Gastroesophageal sphincter (tissue), 4 donors: ENCODE data around the gene SEC31B. TPM values are rescaled to one million over a fixed set of nuclear protein-coding genes. Genes with fewer than 3 reads are reported as not detected.

Experiments
- ATAC-seq: fragments of 150-250 bp; one replicate; pipeline ENCODE4 v1.9.1; 2016; ENCODE audit warnings: mild to moderate bottlenecking, moderate library complexity
- H3K27ac ChIP-seq, 4 donors: fragments of 200-600 bp; sonication (generic) in 3 of 4; 1 replicate in 3 of 4; 2 replicates in 1 of 4; pipeline ENCODE4 v1.5.1; 2016 to 2019
- H3K27me3 ChIP-seq: fragments of 200-600 bp; sonication (generic); one replicate; pipeline ENCODE4 v1.5.1; 2019
- H3K36me3 ChIP-seq, 2 donors: fragments of 200-600 bp; sonication (generic); one replicate each; pipeline ENCODE4 v1.5.1; 2019; ENCODE audit warnings: control low read depth in 1 of 2
- H3K4me1 ChIP-seq, 3 donors: fragments of 200-600 bp; sonication (generic); 1 replicate in 2 of 3; 2 replicates in 1 of 3; pipeline ENCODE4 v1.5.1; 2016 to 2019; ENCODE audit warnings: control low read depth in 2 of 3
- H3K4me3 ChIP-seq, 2 donors: fragments of 200-600 bp; sonication (generic); one replicate each; pipeline ENCODE4 v1.5.1; 2019; ENCODE audit warnings: mild to moderate bottlenecking in 1 of 2, moderate library complexity in 1 of 2
- H3K9me3 ChIP-seq, 3 donors: fragments of 200-600 bp; sonication (generic); one replicate each; pipeline ENCODE4 v1.5.1; 2017 to 2019; ENCODE audit warnings: control low read depth in 2 of 3
- CTCF ChIP-seq, 4 experiments: fragments of 200-600 bp in 2 of 4; fragments of 450-650 bp in 2 of 4; sonication (generic) in 1 of 4; IDR thresholded peaks; one replicate each; pipeline ENCODE4 v1.5.1; 2017 to 2019; ENCODE audit warnings: antibody characterized with exemption in 4 of 4, mild to moderate bottlenecking in 2 of 4, moderate library complexity in 2 of 4
- EP300 ChIP-seq: sonication (generic); formaldehyde crosslinking; IDR thresholded peaks from one replicate; pipeline ENCODE4 v1.6.1; 2017; ENCODE audit warnings: antibody characterized with exemption, mild to moderate bottlenecking
- POLR2A ChIP-seq, 2 donors: fragments of 450-650 bp; IDR thresholded peaks; one replicate each; pipeline ENCODE4 v1.6.1; 2017; ENCODE audit warnings: antibody characterized with exemption in 2 of 2, mild to moderate bottlenecking in 2 of 2, moderate library complexity in 1 of 2
- POLR2AphosphoS5 ChIP-seq: sonication (generic); formaldehyde crosslinking; IDR thresholded peaks from one replicate; pipeline ENCODE4 v1.6.1; 2017; ENCODE audit warnings: antibody characterized with exemption
- WGBS, 2 donors: methylation state at CpG; one replicate each; pipeline ENCODE4 v1.1.5; 2018; ENCODE audit warnings: low coverage in 1 of 2; 5-methylcytosine and 5-hydroxymethylcytosine counted together
- total RNA-seq, 4 donors: library from RNA; depleted of rRNA; stranded (reverse); fragments of >200 nt; gene quantifications; one replicate each; pipeline ENCODE4 v1.1.0, GENCODE V29; 2016

Gene SEC31B
- total RNA-seq, 4 donors from 2014 or later = 1.1 to 10.7 (median 6.3) TPM

GRCh38 chr10:100483876-100484666 is 35.6 kb downstream of the SEC31B start:
- Histone ChIP-seq H3K27ac (no peak overlapping the region), H3K4me1 (peaks cover 0 to 22% (median 6%) of the 10 kb centered on the region in 3 donors), H3K36me3 (peaks cover 0 to 44% of the 10 kb centered on the region in 2 donors), H3K4me3 (no peak overlapping the region), H3K9me3 (no peaks in the 10 kb centered on the region), H3K27me3 (peaks cover 24% of the 10 kb centered on the region)
- ATAC-seq = no peak
- TF ChIP-seq CTCF (IDR thresholded peaks at IDR 0.05) = no peak
- TF ChIP-seq EP300 = no peak
- TF ChIP-seq POLR2AphosphoS5 = no peak
- TF ChIP-seq POLR2A (IDR thresholded peaks at IDR 0.05) = no peak
- 76 to 90% methylated on average over 3 of the region's 5 CpGs for WGBS, 2 donors

GRCh38 chr10:100482834-100483185 is 36.9 kb downstream of the SEC31B start:
- no peak for TF ChIP-seq POLR2A (IDR thresholded peaks at IDR 0.05)
- no peak for TF ChIP-seq EP300
- no peak for TF ChIP-seq POLR2AphosphoS5
- Histone ChIP-seq H3K27ac (no peak overlapping the region), H3K36me3 (peaks cover 0 to 31% of the 10 kb centered on the region in 2 donors), H3K27me3 (peaks cover 31% of the 10 kb centered on the region), H3K4me3 (peak overlapping the region in 1 of 2 donors; percentile 55), H3K9me3 (no peaks in the 10 kb centered on the region), H3K4me1 (peaks cover 0 to 22% (median 6%) of the 10 kb centered on the region in 3 donors)
- 49 to 50% methylated on average over 1 to 3 of the region's 5 CpGs for WGBS, 2 donors
- no peak for ATAC-seq

GRCh38 chr10:100482181-100482833 is 37.4 kb downstream of the SEC31B start:
- peaks cover 0 to 26% of the 10 kb centered on the region in 2 donors for H3K36me3 ChIP-seq
- peak overlapping the region in 1 of 4 donors; percentile 15 for H3K27ac ChIP-seq
- H3K4me3 ChIP-seq = peak overlapping the region; percentile 16 to 55
- TF ChIP-seq CTCF (IDR thresholded peaks at IDR 0.05) = peak; percentile 44 to 87 (median 50)
- TF ChIP-seq POLR2A (IDR thresholded peaks at IDR 0.05) = no peak
- H3K27me3 ChIP-seq = peaks cover 31% of the 10 kb centered on the region
- peak; percentile 75 for ATAC-seq
- peaks cover 0 to 22% (median 6%) of the 10 kb centered on the region in 3 donors for H3K4me1 ChIP-seq
- no peaks in the 10 kb centered on the region for H3K9me3 ChIP-seq
- 0% methylated on average over 5 of the region's 59 CpGs; no CpG with 5 or more reads in 1 of the 2 donors for WGBS, 2 donors

- Histone ChIP-seq H3K27ac (no peak overlapping the region), H3K4me3 (peak overlapping the region; percentile 16 to 55), H3K9me3 (no peaks in the 10 kb centered on the region), H3K36me3 (peaks cover 0 to 19% of the 10 kb centered on the region in 2 donors), H3K4me1 (peaks cover 0 to 22% (median 6%) of the 10 kb centered on the region in 3 donors), H3K27me3 (peaks cover 31% of the 10 kb centered on the region)
- TF ChIP-seq CTCF (IDR thresholded peaks at IDR 0.05) (no peak), POLR2A (IDR thresholded peaks at IDR 0.05) (no peak), EP300 (no peak), POLR2AphosphoS5 (no peak)
- 0 to 1% methylated on average over 8 to 12 of the region's 19 CpGs for WGBS, 2 donors
- ATAC-seq = peak; percentile 94
These were observed 38.1 kb downstream of the SEC31B start for GRCh38 chr10:100481462-100482081.

- H3K4me1 ChIP-seq = peaks cover 0 to 22% (median 6%) of the 10 kb centered on the region in 3 donors
- no peak for ATAC-seq
- TF ChIP-seq EP300 = no peak
- TF ChIP-seq CTCF (IDR thresholded peaks at IDR 0.05) = no peak
- TF ChIP-seq POLR2A (IDR thresholded peaks at IDR 0.05) = no peak
- TF ChIP-seq POLR2AphosphoS5 = no peak
- no peak overlapping the region for H3K27ac ChIP-seq
- no peak overlapping the region for H3K4me3 ChIP-seq
- no peaks in the 10 kb centered on the region for H3K9me3 ChIP-seq
- peaks cover 33% of the 10 kb centered on the region for H3K27me3 ChIP-seq
- 57 to 61% methylated on average over 2 of the region's 2 CpGs for WGBS, 2 donors
- H3K36me3 ChIP-seq = peaks cover 0 to 3% of the 10 kb centered on the region in 2 donors
These were observed 39.7 kb downstream of the SEC31B start for GRCh38 chr10:100480002-100480401.
